HG03571 (cell line): Measurements from ENCODE around the gene UMPS.

ENCODE experiments used
- ATAC-seq: cut with Tn5 transposase; IDR thresholded peaks from one replicate; pipeline ENCODE4 v1.9.1; 2021; ENCODE audit not compliant: unreplicated experiment

The UMPS gene

DNA sequence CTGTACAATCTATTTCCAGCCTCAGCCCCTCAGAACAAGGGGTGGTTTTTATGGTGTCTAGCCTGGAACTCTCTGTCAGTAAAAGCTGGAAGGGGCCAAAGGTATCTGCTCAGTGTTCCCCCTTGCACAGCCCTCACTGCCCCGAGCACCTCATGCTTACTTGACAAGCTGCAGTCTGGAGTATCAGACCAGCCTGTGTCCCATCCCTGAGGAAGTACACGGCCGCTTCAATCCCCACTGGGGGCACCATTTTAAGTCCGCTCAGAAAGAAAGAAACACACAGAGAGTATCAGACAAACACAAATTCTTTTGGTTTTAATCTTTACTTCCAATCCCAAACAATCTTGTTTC is 32.4 kb downstream of the UMPS start:
- no peak for ATAC-seq

DNA sequence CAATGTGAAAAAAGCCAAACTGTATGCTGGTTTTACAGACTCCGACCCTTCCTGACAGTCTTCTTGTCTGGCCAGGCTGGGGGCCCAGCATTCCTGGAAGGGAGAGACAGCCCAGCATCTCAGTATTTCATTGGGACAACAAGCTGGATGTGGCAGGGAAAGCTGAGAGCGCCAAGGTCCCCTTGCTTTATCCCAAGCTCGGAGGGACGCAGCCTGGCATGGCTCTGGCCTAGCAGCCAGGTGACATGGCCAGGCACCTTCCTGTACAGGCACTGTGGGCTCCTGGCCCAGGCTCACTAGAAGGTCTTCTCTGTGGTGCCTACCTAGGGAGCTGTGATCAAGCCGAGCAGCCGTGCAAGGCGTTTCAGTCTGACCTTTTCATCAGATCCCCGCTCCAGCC is 33.0 kb downstream of the UMPS start:
- ATAC-seq, result no peak

DNA sequence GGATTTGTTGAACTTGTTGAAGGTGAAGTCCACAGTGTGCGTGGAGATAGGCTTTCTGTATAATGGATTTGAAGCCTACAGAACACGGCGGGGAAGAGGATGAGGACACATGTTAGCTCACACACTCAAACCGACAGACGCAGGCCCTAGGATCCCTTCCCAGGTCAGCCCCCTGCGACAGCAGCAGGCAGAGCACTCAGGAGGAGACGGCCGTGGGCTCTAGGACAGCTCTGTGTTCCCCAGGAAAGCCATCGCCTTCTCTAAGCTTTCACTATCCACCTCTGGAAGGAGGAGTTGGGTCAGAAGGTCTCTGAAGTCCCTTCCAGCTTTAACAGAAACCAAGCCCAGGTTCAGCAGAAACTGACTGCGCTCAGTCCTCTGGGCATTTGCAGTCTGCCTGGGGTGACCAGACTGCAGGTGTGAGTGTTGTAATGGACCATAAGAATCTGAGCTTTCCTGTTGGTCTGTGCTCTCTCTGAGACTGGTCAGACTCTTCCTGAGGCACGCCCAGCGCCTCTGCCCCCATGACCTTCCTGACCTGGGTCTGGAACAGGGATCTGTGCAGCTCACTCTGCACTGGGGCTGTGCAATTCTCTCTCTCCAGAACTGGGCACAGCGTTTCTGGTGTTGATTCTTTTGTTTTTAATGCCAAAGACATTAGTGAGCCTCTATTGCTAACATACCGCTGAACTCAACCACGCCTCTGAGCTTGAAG is 33.5 kb downstream of the UMPS start:
- ATAC-seq, result no peak

DNA sequence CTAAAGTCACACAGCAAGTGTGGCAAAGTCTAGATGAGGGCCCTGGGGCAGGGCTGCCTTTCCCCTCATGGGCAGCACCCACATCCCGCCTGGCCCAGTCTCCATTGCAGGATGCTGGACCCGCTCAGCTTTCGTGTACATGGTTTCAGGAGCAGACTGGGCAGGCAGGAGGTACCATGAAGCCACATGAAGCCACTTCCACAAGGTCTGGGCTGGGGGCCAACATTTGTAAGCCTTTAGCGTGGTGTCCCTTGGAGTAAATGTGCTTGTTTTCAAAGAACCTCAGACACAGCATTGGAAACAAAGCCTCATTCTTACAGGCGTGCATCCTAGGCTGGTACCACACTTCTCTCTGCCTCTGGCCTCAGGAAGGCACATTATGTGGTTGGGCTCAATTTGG is 34.5 kb downstream of the UMPS start:
- ATAC-seq, result no peak

DNA sequence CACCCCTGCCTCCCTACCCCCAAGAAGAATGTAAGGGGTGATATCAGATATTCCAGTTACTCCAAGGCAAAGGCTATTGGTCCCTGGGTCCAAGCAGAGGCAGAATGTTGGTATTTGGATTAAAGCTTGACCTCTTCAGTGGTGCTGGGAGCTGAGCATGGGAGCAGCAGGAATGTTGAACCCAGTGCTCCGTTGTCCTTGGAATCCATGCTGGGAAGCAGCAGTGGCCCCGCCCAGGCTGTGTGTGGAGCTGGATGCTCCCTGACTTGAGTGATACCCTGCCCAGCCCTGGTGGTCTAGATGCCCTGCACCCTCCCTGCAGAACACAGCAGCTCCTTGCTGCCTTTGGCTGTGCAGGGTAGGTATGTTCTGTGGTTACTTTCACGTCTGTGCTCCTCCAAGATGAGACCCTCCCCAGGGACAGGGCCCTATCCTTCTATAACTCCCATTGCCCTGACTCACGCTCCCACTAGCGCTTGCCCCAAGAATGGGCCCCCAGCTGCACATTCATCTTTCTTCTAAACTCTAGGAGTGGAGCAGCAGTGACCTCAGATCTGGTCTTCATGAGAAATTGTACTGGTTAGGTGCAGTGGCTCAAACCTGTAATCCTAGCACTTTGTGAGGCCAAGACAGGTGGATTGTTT is 35.1 kb downstream of the UMPS start:
- no peak for ATAC-seq

DNA sequence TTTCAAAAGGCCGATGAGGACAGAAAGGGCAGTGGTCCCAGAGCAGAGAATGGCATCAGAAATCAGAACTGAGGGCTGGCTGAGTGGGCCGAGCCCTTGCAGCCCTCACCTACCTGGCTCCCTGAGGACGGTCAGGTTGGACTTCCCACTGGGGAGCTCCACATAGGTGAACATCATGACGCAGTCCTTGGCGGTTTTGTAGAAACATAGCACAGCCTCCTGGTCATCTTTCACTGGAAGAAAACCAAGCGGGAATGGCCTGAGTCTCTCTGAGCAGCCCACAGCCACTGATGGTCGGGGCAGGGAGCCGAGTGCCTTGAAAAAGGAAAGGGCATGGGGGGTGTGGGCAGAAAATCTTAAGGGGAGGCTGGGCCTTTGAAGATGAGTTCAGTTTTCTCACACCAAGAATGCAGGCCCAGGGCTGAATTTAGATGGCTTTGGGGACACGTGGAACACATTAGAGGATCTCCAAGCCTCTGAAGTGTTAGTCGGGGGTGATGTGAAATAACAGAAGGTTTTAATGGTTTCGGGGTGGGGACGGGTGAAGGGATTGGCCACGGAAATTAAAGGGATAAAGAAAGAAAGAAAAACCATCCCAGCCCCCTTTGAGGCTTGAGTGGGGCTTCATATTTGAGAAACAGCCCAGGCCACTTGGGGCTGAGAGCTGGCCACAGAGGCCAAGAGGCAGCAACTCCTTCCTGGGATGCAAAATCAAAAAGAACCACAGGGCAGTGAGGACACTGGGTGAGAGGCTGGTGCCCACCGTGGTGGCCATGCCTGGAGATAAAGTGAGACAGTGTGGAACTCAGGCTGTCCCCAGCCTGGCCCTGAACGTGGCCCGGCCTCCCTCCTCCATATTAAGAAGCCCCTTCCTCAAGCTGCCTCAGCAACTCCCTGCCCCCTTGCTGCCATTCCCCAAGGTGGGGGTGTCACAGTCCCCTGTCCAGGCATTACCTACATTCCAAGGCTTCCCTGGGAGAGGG is 36.2 kb downstream of the UMPS start:
- ATAC-seq, result no peak

DNA sequence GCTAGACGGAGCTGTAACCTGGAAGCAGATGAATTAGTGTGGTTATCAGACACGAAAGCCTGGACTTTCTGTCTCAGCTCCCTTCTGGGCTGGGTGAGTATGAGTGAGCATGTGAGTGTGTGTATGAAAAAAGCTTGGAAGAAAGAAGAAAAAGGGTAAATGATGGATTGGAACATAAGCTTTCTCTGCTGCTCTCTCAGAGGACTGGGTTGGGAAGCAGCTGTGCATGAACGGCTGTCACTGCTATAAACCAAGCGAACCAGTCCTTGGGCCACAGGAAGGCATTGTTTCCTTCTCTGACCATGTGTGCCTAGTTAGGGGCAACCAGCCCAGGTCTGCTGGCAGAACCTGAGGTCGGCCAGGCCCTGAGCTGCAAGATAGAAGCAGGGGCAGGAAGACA is 37.0 kb downstream of the UMPS start:
- no peak for ATAC-seq

DNA sequence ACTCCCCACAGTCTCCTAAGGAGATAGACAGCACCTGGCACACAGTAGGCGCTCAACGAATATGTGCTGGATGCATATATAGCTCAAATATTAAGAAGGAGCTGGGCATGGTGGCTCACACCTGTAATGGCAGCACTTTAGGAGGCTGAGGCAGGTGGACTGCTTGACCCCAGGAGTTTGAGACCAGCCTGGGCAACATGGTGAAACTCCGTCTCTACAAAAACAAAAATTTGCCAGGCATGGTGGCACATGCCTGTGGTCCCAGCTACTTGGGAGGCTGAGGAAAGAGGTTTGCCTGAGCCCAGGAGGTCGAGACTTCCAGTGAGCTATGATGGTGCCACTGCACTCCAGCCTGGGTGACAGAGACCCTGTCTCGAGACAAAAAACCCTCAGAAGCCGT is 37.4 kb downstream of the UMPS start:
- ATAC-seq, result no peak

DNA sequence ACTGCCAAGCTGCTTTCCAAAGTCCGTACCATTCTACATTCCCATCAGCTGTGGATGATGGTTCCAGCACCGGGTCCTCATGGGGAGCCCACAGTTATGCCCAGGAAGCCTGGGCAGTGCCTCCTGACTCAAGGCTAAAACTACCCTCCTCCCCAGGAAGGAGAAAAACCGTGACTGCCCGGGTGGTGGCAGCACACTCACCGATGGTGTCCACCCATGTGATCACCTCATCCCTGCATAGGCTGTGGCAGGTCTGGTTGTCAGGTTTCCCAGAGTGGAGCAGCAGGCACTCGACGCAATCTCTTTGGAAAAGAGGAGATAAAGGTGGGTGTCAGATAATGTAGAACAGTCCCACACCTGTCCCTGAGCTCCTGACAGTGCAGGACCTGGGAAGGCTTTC is 38.6 kb downstream of the UMPS start:
- ATAC-seq, result no peak

DNA sequence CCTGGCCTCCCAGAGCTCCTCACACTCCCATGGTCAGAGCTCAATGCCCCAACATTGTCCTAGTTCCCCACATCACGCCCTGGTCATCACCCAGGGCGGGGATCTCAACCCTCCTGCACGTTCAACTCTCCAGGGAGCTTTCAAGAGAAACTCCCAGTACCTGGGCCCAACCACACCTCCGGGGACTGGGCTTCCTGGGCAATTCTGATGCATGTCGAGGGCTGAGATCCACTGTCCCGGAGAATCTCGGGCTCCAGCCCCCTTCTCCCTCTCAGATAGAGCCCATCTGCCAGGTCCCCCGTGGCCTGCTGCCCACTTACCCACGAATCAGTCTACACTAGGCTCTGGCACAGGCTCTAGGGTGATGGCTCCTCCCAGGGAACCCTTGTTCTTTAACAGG is 39.2 kb downstream of the UMPS start:
- no peak for ATAC-seq

DNA sequence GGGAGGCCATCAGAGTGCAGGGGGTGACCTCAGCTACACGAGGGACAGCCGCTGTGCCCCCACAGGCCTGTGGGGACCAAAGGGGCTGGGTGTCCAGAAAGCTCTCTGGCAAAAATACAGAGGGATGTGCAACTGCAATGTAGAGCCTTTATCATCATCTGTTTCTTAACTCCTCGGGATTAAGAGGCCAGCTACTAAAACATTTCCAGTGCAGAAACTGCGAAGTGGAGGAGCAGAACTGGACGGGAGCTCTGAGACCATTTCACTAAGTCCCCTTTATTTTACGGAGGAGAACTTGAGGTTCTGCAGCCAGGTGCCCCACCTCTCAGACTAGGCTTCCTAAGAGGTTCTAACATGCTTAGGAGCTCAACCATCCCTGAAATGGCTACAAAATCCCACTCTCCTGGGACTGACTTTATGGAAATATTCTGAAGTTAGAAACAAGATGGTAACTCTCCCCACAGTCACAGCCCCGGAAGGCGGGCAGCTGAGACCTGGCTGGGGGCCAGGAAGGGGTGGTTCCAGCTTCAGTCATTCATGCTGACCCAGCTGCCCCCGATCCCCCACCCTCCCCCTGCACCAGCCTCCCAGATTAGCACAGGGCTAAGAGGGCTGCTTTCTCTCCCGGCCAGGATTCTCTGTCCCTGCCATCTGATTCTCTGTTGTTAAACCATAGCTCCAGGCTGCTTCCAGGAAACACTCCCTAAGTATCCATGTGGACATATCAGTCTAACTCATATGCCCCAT is 40.3 kb downstream of the UMPS start:
- no peak for ATAC-seq

DNA sequence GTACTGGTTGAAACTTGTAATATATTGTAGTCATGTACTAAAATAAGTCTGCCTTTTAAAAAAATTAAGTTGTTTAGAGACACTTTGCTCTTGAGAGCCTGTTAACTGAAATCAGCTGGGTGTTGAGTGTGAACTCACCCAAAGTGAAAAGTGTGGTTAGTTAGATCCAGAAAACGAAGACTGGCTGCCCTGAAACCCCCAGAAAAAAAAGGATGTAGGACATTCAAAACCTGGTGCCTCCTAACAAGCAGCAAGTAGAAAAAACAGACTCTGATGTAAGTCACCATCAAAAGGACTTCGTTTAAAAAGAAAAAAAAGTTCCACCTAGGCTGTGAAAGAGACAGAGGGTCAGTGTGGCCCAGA is 40.8 kb downstream of the UMPS start:
- no peak for ATAC-seq

DNA sequence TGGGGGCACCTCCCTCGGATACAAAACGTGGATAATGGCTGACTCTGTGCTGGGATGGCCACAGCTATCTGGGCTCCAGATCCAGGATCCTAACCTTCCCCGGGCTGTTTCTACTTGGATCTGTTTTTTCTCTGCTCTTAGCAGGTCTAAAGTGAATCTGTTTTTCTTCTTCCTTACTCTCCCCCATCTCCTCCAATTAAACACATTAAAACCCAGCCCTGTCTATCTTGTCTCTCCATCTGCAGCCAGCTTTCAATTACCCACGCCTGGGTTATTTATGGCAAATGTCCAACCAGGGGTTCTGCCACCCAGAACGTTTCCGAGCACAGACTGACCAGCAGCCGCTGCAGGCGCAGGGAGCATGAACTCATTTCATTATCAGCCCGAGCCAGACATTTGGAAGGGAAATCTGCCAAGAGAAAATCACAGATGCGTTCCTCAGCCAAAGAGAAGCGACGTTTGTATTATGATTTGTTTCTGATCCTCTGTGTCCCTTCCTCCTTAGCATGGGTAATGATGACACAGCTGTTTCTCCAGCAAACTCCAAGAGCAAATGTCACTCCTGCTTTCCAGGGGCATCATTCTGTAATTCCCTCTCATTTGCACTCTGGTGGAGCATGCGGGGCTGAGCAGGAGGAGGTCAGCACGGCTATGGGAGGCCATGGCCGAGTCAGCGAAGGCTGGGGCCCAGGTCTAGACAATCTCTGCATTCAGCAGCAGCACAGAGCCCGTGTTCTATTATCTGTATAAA is 42.0 kb downstream of the UMPS start:
- ATAC-seq, result no peak

DNA sequence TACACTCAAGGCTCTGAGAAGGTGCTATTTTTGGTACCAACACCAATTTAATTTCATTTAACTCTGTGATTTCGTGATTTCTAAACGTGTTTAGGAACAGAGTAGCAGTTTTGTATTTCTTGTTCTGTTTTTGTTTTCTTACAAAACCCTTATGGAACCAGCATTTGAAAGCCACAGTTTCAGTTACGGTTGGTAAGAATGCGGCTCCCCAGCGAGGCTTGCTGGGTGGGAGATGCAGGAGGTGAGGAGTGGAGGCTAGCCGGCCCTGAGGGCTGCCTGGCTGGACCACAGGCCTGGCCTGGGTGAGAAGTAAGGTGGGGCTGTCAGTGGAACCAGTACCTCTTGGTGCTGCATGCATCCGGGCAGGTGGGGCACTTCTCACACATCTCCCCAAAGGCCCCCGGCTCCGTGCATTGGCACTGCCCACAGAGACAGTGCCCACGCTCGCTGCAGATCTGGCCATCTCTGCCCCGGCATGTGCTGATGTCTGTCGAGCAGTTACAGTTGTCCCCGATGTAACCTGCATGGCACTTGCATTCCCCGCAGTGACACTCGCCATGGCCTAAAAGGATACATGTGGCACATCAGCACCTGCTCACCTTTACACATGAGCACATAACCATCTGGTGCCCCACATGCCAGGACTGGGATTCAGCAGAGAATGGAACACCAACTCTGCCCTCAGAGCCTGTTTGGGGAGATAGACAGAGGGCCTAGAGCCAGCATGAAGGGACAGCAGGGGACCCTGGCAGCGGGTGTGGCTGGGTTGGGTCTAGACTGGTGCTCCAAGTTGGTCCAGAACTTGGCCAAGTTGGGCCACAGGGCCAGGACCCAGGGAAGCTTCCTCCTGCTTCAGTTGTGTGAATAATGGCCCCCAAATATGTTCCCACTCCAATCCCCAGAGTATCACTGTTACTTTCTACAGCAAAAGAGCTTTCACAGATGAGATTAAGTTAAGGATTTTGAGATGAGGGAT is 43.4 kb downstream of the UMPS start:
- no peak for ATAC-seq

DNA sequence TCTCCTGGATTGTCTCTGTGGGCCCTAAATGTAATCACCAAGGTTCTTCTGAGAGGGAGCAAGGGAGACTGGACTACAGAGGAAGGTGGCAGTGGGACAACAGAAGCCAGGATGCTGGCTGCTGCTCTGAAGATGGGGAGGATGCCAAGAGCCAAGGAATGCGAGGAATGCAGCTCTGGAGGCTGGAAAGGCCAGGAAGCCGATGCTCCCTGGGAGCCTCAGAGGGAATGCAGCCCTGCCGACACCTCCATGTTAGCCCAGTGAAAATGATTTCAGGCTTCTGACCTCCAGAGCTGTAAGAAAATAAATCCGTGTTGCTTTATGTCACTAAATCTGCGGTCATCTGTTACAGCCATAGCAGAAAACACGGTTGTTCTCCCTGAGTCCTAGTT is 44.1 kb downstream of the UMPS start:
- ATAC-seq, result no peak

DNA sequence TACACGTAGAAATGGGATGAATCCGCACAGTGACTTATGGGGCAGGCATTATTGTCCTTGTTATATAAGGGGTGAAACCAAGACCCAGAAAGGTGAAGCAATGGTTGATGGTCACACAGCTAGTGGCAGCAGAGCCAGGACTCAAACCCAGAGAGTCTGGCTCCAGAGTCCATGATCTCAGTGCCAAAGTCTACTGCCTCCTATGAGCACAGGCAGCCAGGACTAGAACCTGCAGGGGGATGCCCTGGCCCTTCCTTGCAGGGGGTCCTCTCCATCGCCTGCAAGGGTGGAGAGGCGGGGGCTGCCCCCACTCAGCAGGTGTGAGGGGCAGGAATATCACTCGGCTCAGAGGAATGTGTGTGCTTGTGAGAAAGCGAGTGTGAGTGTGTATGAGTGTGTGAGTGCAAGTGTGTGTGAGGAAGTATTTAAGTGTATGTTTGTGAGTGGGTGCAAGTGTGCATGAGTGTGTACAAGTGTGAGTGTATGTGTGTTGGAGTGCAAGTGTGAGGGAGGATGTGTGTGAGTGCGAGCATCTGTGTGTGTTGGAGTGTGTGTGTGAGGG is 44.7 kb downstream of the UMPS start:
- ATAC-seq, result no peak

DNA sequence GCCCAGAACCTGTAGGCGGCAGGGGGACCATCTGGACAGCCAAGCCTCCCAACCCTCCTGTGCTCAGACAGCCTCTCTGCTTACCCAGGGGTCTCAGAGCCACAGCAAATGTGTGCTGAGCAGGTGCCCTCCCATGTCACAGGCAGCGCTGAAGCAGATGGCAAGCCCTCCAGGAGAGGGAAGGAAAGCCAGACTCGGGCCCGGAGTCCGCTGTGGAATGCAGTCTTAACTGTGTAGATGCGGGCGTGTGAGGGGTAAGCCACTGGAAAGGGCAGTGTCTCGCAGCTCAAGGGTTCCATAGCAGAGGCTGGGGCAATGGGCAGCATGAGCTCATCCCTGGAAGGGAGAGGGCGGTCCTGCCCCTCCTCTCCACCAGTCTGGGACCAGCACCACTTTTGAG is 45.6 kb downstream of the UMPS start:
- ATAC-seq, result no peak

DNA sequence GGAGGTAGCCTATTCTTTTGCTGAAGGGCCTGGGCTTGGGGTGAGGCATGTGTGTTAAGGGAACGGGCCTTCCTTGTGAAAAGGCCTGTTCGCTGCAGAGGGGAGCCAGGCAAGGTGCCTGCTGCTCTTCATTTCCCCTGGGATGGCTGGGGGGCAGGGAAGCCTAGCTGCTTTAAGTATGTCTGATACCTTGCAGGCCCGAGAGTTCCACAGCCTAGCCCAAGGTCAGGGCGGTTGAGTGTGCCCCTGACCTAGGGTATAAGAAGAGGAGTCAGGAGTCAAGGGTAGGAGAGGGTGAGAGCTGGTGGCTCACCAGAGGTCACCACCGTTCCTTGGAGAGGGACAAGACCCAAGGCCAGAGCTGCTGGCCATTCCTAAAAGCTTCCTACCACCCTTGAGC is 46.6 kb downstream of the UMPS start:
- ATAC-seq, result no peak
